LNCaP clone FGC (cell line): ENCODE data around the gene LRRIQ3.

Experiments
- DNase-seq: peaks from one replicate; pipeline ENCODE4 v3.0.0-alpha.2; 2011; ENCODE audit warnings: low read depth
- H3K4me3 ChIP-seq: 2 replicates; pipeline ENCODE4 v1.5.1; 2011; ENCODE audit warnings: mild to moderate bottlenecking, low read depth, low read length, control low read depth
- TF ChIP-seq, protein P1 (sequence below): IDR thresholded peaks from 2 replicates; pipeline ENCODE4 v1.5.1; 2012; ENCODE audit warnings: mild to moderate bottlenecking; ENCODE audit not compliant: control insufficient read depth, insufficient read depth; ENCODE audit errors: extremely low read depth

LRRIQ3 gene

DNA sequence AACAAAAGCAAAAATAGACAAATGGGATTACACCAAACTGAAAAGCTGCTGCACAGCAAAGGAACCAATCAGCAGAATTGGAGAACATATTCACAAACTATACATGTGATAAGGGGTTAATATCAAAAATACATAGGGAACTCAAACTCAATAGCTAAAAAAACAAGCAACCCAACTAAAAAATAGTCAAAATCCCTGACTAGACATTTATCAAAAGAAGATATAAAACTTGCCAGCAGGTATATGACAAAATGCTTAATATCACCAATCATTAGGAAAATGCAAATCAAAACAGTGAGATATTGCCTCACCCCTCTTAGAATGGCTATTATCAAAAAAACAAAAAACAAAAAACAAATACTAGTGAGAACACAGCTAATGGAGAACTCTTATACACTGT is 140.3 kb downstream of the LRRIQ3 start:
- no peak overlapping the region for H3K4me3 ChIP-seq
- no peak for DNase-seq
- TF ChIP-seq, protein P1, sequence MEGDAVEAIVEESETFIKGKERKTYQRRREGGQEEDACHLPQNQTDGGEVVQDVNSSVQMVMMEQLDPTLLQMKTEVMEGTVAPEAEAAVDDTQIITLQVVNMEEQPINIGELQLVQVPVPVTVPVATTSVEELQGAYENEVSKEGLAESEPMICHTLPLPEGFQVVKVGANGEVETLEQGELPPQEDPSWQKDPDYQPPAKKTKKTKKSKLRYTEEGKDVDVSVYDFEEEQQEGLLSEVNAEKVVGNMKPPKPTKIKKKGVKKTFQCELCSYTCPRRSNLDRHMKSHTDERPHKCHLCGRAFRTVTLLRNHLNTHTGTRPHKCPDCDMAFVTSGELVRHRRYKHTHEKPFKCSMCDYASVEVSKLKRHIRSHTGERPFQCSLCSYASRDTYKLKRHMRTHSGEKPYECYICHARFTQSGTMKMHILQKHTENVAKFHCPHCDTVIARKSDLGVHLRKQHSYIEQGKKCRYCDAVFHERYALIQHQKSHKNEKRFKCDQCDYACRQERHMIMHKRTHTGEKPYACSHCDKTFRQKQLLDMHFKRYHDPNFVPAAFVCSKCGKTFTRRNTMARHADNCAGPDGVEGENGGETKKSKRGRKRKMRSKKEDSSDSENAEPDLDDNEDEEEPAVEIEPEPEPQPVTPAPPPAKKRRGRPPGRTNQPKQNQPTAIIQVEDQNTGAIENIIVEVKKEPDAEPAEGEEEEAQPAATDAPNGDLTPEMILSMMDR, result no peak

GRCh38 chr1:74053407-74053806 is 144.6 kb downstream of the LRRIQ3 start:
- TF ChIP-seq, protein P1, result no peak
- no peak for DNase-seq

DNA sequence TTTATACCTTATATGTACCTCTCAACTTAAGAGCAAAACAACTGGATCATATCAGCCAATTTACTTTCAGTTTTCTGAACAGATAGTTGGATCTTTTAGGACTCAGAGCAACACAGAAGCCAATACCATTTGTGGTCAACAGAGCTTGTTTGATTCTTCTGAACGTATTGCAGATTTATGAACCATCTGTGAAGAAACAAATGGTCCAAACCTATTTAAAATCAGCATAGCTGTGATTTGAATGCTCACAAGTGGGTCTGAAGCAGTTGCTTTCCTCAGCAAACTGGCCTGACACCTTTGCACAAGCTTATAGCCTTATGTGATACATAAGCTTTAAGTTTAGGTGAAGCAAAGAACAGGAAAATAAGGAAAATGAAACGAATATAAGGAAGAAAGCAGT is 147.6 kb downstream of the LRRIQ3 start:
- TF ChIP-seq, protein P1, result no peak
- DNase-seq, result no peak
- H3K4me3 ChIP-seq, result no peak overlapping the region

More at GRCh38 chr1:74053407-74053806, 144.6 kb downstream of the LRRIQ3 start:
- H3K4me3 ChIP-seq, result no peak overlapping the region

DNA sequence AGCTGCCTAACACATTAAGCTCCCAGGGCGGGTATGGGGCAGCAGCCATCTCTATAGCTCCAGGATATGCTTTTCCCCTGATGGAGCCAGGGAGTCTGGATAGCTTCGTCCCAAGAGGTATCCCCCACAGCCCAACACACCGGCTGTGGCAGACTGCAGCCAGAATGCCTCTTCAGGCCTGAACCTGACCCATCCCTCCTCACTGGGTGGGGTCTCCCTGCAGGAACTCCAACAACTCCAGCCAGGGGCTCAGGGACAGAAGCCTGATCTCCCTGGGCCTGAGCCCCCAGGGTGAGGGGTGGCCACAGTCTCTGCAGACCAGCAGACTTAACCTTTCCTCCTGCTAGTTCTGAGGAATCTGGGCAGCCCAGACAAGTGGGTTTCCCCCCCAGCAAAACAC is 159.9 kb downstream of the LRRIQ3 start:
- H3K4me3 ChIP-seq, result no peak overlapping the region
- TF ChIP-seq, protein P1, result no peak
- no peak for DNase-seq

DNA sequence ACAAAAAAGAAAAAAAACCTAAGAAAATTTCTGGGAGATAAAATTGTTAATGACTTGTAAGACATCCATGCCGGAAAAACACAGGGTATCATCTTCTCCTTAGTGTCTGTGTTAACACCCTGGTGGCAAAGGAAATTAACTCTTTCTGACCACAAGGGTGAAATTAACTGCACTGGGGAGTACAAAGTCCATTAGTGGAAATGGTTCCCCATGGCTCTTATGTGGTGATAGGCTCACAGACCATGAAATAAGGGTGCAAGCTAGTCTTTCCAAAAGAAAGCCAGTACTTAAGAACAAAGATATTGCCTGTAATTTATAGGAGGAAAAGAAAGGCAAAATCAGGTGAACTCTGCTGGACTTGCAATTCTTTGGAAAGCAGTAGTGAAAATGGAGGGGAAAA is 185.4 kb downstream of the LRRIQ3 start:
- H3K4me3 ChIP-seq, result no peak overlapping the region
- TF ChIP-seq, protein P1, result no peak
- DNase-seq, result no peak

- DNase-seq, result no peak
- no peak overlapping the region for H3K4me3 ChIP-seq
- TF ChIP-seq, protein P1, result no peak
These were observed 186.2 kb downstream of the LRRIQ3 start for GRCh38 chr1:74011736-74012135.

DNA sequence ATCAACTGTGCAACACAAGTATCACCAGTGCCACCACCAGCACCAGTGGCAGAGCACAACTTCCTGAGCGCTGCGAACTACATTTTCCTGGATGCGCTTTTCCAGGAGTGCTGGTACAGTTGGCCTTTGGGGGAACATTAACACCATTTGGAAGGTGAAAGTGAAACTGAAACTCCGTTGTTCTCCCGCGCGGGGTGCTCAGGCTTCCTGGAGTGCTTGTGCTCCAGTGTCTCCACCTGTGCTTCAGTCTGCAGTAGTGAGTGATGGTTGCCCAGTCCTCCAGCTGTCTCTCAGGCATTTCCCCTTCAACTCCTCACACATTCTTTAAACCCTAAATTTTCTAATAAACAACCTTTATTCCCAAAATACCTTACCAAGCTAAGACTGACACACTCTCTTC is 187.8 kb downstream of the LRRIQ3 start:
- peak overlapping the region; percentile 27 for H3K4me3 ChIP-seq
- TF ChIP-seq, protein P1, result no peak
- DNase-seq, result no peak
